OCI-LY1 (cell line): Measurements from ENCODE around the gene TNP1.

Experiments used
- H2AFZ ChIP-seq: fragments of 200-600 bp; sonication (generic), shearing (Covaris generic); 2 replicates; pipeline ENCODE4 v1.6.0; 2014; ENCODE audit warnings: antibody characterized with exemption, mild to moderate bottlenecking, low read length
- H3F3A ChIP-seq: fragments of 200-600 bp; sonication (generic), shearing (Covaris generic); 2 replicates; pipeline ENCODE4 v1.6.0; 2014; ENCODE audit warnings: mild to moderate bottlenecking, antibody characterized with exemption, low read length, moderate library complexity; ENCODE audit not compliant: insufficient read depth
- H3K27ac ChIP-seq: fragments of 200-600 bp; sonication (generic); 2 replicates; pipeline ENCODE4 v1.5.1; 2014; ENCODE audit warnings: low read length, mixed run types, mild to moderate bottlenecking, low read depth; ENCODE audit not compliant: poor library complexity, severe bottlenecking
- H3K27me3 ChIP-seq: fragments of 200-600 bp; sonication (generic); 2 replicates; pipeline ENCODE4 v1.6.0; 2014; ENCODE audit warnings: antibody characterized with exemption, mild to moderate bottlenecking, low read length, moderate library complexity; ENCODE audit not compliant: insufficient read depth
- H3K36me3 ChIP-seq: fragments of 200-600 bp; sonication (generic); 2 replicates; pipeline ENCODE4 v1.6.1; 2014; ENCODE audit warnings: mild to moderate bottlenecking, antibody characterized with exemption, low read length, moderate library complexity, mixed read lengths; ENCODE audit not compliant: insufficient read depth
- H3K4me1 ChIP-seq: fragments of 200-600 bp; sonication (generic); 2 replicates; pipeline ENCODE4 v1.5.1; 2014; ENCODE audit warnings: mild to moderate bottlenecking, low read length, moderate library complexity; ENCODE audit not compliant: insufficient read depth, severe bottlenecking
- H3K4me2 ChIP-seq: fragments of 200-600 bp; sonication (generic), shearing (Covaris generic); 2 replicates; pipeline ENCODE4 v1.6.1; 2014; ENCODE audit warnings: low read length
- H3K4me3 ChIP-seq: fragments of 200-600 bp; sonication (generic); 2 replicates; pipeline ENCODE4 v1.5.1; 2014; ENCODE audit warnings: low read length, low read depth, mild to moderate bottlenecking, mixed read lengths; ENCODE audit not compliant: poor library complexity, severe bottlenecking
- H3K79me2 ChIP-seq: fragments of 200-600 bp; shearing (Covaris generic); 2 replicates; pipeline ENCODE4 v1.6.1; 2016; ENCODE audit warnings: mixed run types, low read length, mixed read lengths; ENCODE audit not compliant: insufficient read depth
- H3K9ac ChIP-seq: fragments of 200-600 bp; sonication (generic), shearing (Covaris generic); 2 replicates; pipeline ENCODE4 v1.6.1; 2014; ENCODE audit warnings: mild to moderate bottlenecking, low read length, mixed read lengths
- H3K9me2 ChIP-seq: fragments of 200-600 bp; sonication (generic), shearing (Covaris generic); 2 replicates; pipeline ENCODE4 v1.6.1; 2014; ENCODE audit warnings: low read depth, mild to moderate bottlenecking, low read length, mixed read lengths
- H3K9me3 ChIP-seq: fragments of 200-600 bp; shearing (Covaris generic); 2 replicates; pipeline ENCODE4 v1.6.1; 2014; ENCODE audit warnings: low read length, mixed read lengths
- H4K20me1 ChIP-seq: fragments of 200-600 bp; sonication (generic), shearing (Covaris generic); 2 replicates; pipeline ENCODE4 v1.6.0; 2016; ENCODE audit warnings: mild to moderate bottlenecking, low read length; ENCODE audit not compliant: insufficient read depth
- EZH2 ChIP-seq: fragments of 200-600 bp; sonication (generic), shearing (Covaris generic); IDR thresholded peaks from 2 replicates; pipeline ENCODE4 v1.8.0; 2017; ENCODE audit warnings: borderline replicate concordance, mixed run types, mild to moderate bottlenecking, antibody characterized with exemption, low read length, moderate library complexity, mixed read lengths
- TF ChIP-seq, protein P1 (sequence below): fragments of 200-600 bp; sonication (generic), shearing (Covaris generic); IDR thresholded peaks from 2 replicates; pipeline ENCODE4 v1.5.1; 2017; ENCODE audit warnings: mild to moderate bottlenecking, antibody characterized with exemption, low read length, moderate library complexity, mixed read lengths

Gene TNP1

DNA sequence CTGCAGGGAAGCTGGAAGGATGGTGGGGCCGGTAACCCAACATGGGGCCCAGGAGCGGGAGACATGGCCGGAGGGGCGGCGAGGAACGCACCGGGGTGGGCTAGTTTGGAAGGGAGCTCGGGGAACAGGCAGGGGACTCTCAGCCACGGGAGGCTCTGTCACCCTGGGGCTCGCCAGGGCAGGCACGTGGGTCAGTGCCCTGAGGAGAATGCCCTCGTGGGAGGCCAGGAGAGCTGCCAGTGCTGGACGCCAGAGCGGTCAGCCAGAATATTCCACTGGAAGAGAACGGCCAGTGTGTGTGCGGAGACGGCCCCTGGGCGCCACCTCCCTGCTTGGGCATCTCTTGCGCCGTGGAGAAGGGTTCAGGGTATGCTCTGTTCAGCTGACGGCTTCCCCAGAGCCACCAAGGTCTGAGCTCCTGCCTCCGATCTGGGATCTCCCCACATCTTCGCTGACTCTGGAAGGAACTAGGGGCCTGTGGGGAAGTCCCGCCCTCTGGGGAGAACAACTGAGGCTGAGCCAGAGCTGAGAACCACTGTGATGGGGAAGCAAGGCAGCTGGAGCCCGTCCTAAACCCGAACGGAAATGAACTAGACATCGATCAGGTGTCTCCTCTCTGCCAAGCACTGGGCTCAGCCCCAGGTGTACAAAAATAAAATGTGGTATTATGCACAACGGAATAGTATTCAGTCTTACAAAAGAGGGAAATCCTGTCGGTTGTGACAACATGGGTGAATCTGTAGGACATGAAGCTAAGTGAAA lies 49.3 kb downstream of the TNP1 start:
- no peaks in the 10 kb centered on the region for H3K4me1 ChIP-seq
- no peak overlapping the region for H3K4me3 ChIP-seq
- no peak overlapping the region for H2AFZ ChIP-seq
- no peaks in the 10 kb centered on the region for H4K20me1 ChIP-seq
- H3K79me2 ChIP-seq, result no peaks in the 10 kb centered on the region
- TF ChIP-seq, protein P1, sequence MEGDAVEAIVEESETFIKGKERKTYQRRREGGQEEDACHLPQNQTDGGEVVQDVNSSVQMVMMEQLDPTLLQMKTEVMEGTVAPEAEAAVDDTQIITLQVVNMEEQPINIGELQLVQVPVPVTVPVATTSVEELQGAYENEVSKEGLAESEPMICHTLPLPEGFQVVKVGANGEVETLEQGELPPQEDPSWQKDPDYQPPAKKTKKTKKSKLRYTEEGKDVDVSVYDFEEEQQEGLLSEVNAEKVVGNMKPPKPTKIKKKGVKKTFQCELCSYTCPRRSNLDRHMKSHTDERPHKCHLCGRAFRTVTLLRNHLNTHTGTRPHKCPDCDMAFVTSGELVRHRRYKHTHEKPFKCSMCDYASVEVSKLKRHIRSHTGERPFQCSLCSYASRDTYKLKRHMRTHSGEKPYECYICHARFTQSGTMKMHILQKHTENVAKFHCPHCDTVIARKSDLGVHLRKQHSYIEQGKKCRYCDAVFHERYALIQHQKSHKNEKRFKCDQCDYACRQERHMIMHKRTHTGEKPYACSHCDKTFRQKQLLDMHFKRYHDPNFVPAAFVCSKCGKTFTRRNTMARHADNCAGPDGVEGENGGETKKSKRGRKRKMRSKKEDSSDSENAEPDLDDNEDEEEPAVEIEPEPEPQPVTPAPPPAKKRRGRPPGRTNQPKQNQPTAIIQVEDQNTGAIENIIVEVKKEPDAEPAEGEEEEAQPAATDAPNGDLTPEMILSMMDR, result no peak
- TF ChIP-seq EZH2, result no peak
- H3K27ac ChIP-seq, result no peak overlapping the region
- H3F3A ChIP-seq, result no peaks in the 10 kb centered on the region
- no peaks in the 10 kb centered on the region for H3K36me3 ChIP-seq
- H3K9me3 ChIP-seq, result no peaks in the 10 kb centered on the region
- H3K4me2 ChIP-seq, result no peak overlapping the region
- no peak overlapping the region for H3K9ac ChIP-seq
- no peaks in the 10 kb centered on the region; the same call in 1 of the 2 replicates for H3K27me3 ChIP-seq
- no peaks in the 10 kb centered on the region for H3K9me2 ChIP-seq
